A673 (cell line): ENCODE data around the gene SETD1A. TPM values are rescaled to one million over a fixed set of nuclear protein-coding genes. Genes with fewer than 3 reads are reported as not detected.

ENCODE experiments used
- BruUV-seq: library from RNA; stranded (reverse); fragments of 400-500 nt; replicated peaks from 2 replicates; lab custom pipeline; 2021; lab: Mats Ljungman, UMichigan
- CTCF ChIA-PET: fragments of 300-600 bp; sonication (Branson Sonifier 250); formaldehyde crosslinking; loops from one replicate; lab custom pipeline; 2022; ENCODE audit warnings: antibody characterized with exemption; lab: Charles Lee
- POLR2A ChIA-PET: fragments of 300-600 bp; sonication (Branson Sonifier 250); formaldehyde crosslinking; loops from one replicate; lab custom pipeline; 2022; ENCODE audit warnings: antibody characterized with exemption; ENCODE audit not compliant: low non-redundant PET; lab: Charles Lee
- DNase-seq: peaks from one replicate; pipeline ENCODE4 v3.0.0-alpha.2; 2015; ENCODE audit warnings: low spot score
- H3K27ac ChIP-seq: fragments of 200-600 bp; sonication (generic); 2 replicates; pipeline ENCODE4 v1.5.1; 2016; ENCODE audit warnings: mixed run types, low read depth, mild to moderate bottlenecking, mixed read lengths, antibody characterized with exemption, low read length; ENCODE audit not compliant: poor library complexity, severe bottlenecking
- H3K27me3 ChIP-seq: fragments of 200-600 bp; sonication (generic); replicated peaks from 2 replicates; pipeline ENCODE4 v1.6.1; 2017; ENCODE audit warnings: mixed run types, low read depth, mild to moderate bottlenecking, mixed read lengths, antibody characterized with exemption, low read length; ENCODE audit not compliant: insufficient read depth, poor library complexity
- H3K36me3 ChIP-seq: fragments of 200-600 bp; sonication (generic); 2 replicates; pipeline ENCODE4 v1.6.1; 2016; ENCODE audit warnings: mixed run types, mild to moderate bottlenecking, mixed read lengths, antibody characterized with exemption, low read length; ENCODE audit not compliant: insufficient read depth, poor library complexity, severe bottlenecking
- H3K4me1 ChIP-seq: fragments of 200-600 bp; sonication (generic); 2 replicates; pipeline ENCODE4 v1.6.1; 2017; ENCODE audit warnings: mixed run types, mild to moderate bottlenecking, mixed read lengths, antibody characterized with exemption, low read length; ENCODE audit not compliant: insufficient read depth, poor library complexity, severe bottlenecking
- H3K4me3 ChIP-seq: fragments of 200-600 bp; sonication (generic); 2 replicates; pipeline ENCODE4 v1.5.1; 2016; ENCODE audit warnings: low read depth, mixed run types, mild to moderate bottlenecking, mixed read lengths, low read length; ENCODE audit not compliant: poor library complexity, severe bottlenecking
- H3K9me3 ChIP-seq: fragments of 200-600 bp; sonication (generic); 2 replicates; pipeline ENCODE4 v1.6.1; 2016; ENCODE audit warnings: mixed run types, low read depth, mild to moderate bottlenecking, mixed read lengths, antibody characterized with exemption, low read length; ENCODE audit not compliant: poor library complexity, severe bottlenecking
- CTCF ChIP-seq: fragments of 300-800, 200-600 bp; sonication (generic); conservative IDR thresholded peaks from 2 replicates; pipeline ENCODE4 v1.5.1; 2017; ENCODE audit warnings: low read depth, mild to moderate bottlenecking, antibody characterized with exemption, low read length, moderate library complexity, mixed read lengths
- EZH2 ChIP-seq: fragments of 200-600 bp; sonication (generic); IDR thresholded peaks from 2 replicates; pipeline ENCODE4 v1.6.1; 2017; ENCODE audit warnings: borderline replicate concordance, low read depth, mild to moderate bottlenecking, mixed read lengths, antibody characterized with exemption, low read length; ENCODE audit not compliant: poor library complexity, severe bottlenecking
- intact Hi-C: fragments of 100-400 bp; cut with micrococcal nuclease; formaldehyde crosslinking; loops from one replicate; pipeline ENCODE4 v1.10.0; 2022; ENCODE audit not compliant: unreplicated experiment
- total RNA-seq: library from RNA; stranded (reverse); gene quantifications from 2 replicates; pipeline ENCODE4 v1.2.3, GENCODE V29; 2021

Gene SETD1A
- total RNA-seq, 1 experiment from 2014 or later = 31.4 TPM

DNA sequence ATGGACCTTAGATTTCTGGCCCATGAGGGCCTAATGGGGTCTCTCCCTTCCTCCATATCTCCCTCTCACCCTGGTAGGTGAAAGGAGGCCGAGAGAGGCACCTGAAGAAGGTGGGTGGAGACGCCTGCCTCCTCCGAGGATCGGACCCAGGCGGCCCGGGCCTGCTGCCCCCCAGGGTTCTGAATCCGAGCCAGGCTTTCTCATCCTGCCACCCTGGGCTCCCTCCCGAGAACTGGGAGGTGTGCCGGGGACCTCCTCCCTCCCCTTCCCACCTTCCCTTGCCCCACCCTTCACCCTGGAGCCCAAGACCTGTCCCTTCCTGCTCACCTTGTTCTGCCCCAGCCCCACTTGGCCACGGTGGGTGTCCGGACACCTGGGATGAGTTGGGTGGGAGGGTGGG is 29.2 kb upstream of the SETD1A start:
- ChIA-PET POLR2A (interaction anchor here (0.5 kb wide), 1 partner anchor 8 kb away, joined by 21 read pairs; no protein-coding TSS in a partner anchor), CTCF (interaction anchor here (0.8 kb wide), 1 partner anchor 13 kb away, joined by 3 read pairs; no protein-coding TSS in a partner anchor)
- intact Hi-C loops = no loop called here
- BruUV-seq = no TSS peak
- no peak for TF ChIP-seq EZH2
- no peak for TF ChIP-seq CTCF
- Histone ChIP-seq H3K27me3 (no peaks in the 10 kb centered on the region), H3K4me3 (no peak overlapping the region), H3K9me3 (no peaks in the 10 kb centered on the region), H3K36me3 (peaks cover 29% of the 10 kb centered on the region), H3K4me1 (peaks cover 11% of the 10 kb centered on the region), H3K27ac (no peak overlapping the region)
- no peak for DNase-seq

- H3K9me3 ChIP-seq = no peaks in the 10 kb centered on the region
- DNase-seq = no peak
- POLR2A ChIA-PET = no interaction called here
- intact Hi-C loops = no loop called here
- H3K27ac ChIP-seq = no peak overlapping the region
- peaks cover 29% of the 10 kb centered on the region for H3K36me3 ChIP-seq
- BruUV-seq = no TSS peak
- TF ChIP-seq EZH2 = no peak
- no peak for TF ChIP-seq CTCF
- H3K4me3 ChIP-seq = no peak overlapping the region
- H3K4me1 ChIP-seq = peaks cover 11% of the 10 kb centered on the region
- CTCF ChIA-PET = no interaction called here
- no peaks in the 10 kb centered on the region for H3K27me3 ChIP-seq
These were observed 28.4 kb upstream of the SETD1A start for GRCh38 chr16:30929167-30929566.

GRCh38 chr16:30930160-30930571 is 27.4 kb upstream of the SETD1A start:
- Histone ChIP-seq H3K27me3 (no peaks in the 10 kb centered on the region), H3K4me3 (no peak overlapping the region), H3K9me3 (no peaks in the 10 kb centered on the region), H3K4me1 (peaks cover 5% of the 10 kb centered on the region), H3K36me3 (peaks cover 29% of the 10 kb centered on the region), H3K27ac (no peak overlapping the region)
- BruUV-seq = no TSS peak
- no peak for DNase-seq
- intact Hi-C loops = no loop called here
- CTCF ChIA-PET = no interaction called here
- POLR2A ChIA-PET = no interaction called here
- no peak for TF ChIP-seq CTCF
- no peak for TF ChIP-seq EZH2
